Progenitor cell of endocrine pancreas (in vitro differentiated cells): ENCODE measurements around the gene LTBP3. TPM values are rescaled to one million over a fixed set of nuclear protein-coding genes. Genes with fewer than 3 reads are reported as not detected.
"Not testable (repeated sequence)": the region's sequence is repeated elsewhere in the genome, so short reads cannot be mapped to it uniquely, and the experiment has no call there.

Experiments used
- DNase-seq: peaks from one replicate; pipeline ENCODE4 v3.0.0; 2021; ENCODE audit warnings: low spot score; ENCODE audit not compliant: unreplicated experiment
- H3K27ac Mint-ChIP-seq: 2 replicates; pipeline ENCODE4 v1.8.0; 2021; ENCODE audit warnings: mild to moderate bottlenecking, moderate library complexity, mixed read lengths
- H3K27me3 Mint-ChIP-seq: 2 replicates; pipeline ENCODE4 v1.8.0; 2021; ENCODE audit warnings: mixed read lengths
- H3K36me3 Mint-ChIP-seq: 2 replicates; pipeline ENCODE4 v1.8.0; 2022; ENCODE audit warnings: mixed read lengths; ENCODE audit not compliant: insufficient read depth
- H3K4me1 Mint-ChIP-seq: 2 replicates; pipeline ENCODE4 v1.8.0; 2021; ENCODE audit warnings: low read depth, mixed read lengths
- H3K4me3 Mint-ChIP-seq: 2 replicates; pipeline ENCODE4 v1.8.0; 2021; ENCODE audit warnings: low read depth, mild to moderate bottlenecking, moderate library complexity, mixed read lengths
- H3K9me3 Mint-ChIP-seq: 2 replicates; pipeline ENCODE4 v1.8.0; 2021; ENCODE audit warnings: low read depth, mixed read lengths
- CTCF ChIP-seq: fragments of 200-600 bp; sonication (generic); IDR thresholded peaks from one replicate; pipeline ENCODE4 v1.5.0; 2021; ENCODE audit warnings: antibody characterized with exemption, mild to moderate bottlenecking; ENCODE audit not compliant: unreplicated experiment
- total RNA-seq: library from RNA; stranded (reverse); gene quantifications from 2 replicates; pipeline ENCODE4 v1.2.1, GENCODE V29; 2021

The LTBP3 gene
- total RNA-seq, 1 donor from 2014 or later: 55.3 TPM

GRCh38 chr11:65516135-65516968 is 41.8 kb downstream of the LTBP3 start:
- H3K9me3 Mint-ChIP-seq: no peaks in the 10 kb centered on the region
- H3K36me3 Mint-ChIP-seq: no peaks in the 10 kb centered on the region
- H3K27ac Mint-ChIP-seq: peak overlapping the region; percentile 55
- no peak overlapping the region for H3K4me3 Mint-ChIP-seq
- no peak for TF ChIP-seq CTCF
- no peaks in the 10 kb centered on the region for H3K4me1 Mint-ChIP-seq
- DNase-seq: no peak
- H3K27me3 Mint-ChIP-seq: no peaks in the 10 kb centered on the region

GRCh38 chr11:65512311-65512710 is 45.8 kb downstream of the LTBP3 start:
- not testable (repeated sequence) for H3K4me1 Mint-ChIP-seq, H3K4me3 Mint-ChIP-seq, H3K9me3 Mint-ChIP-seq, H3K27ac Mint-ChIP-seq, H3K36me3 Mint-ChIP-seq, H3K27me3 Mint-ChIP-seq, DNase-seq

GRCh38 chr11:65506772-65507505 is 51.2 kb downstream of the LTBP3 start:
- no peaks in the 10 kb centered on the region for H3K9me3 Mint-ChIP-seq
- no peak overlapping the region for H3K4me3 Mint-ChIP-seq
- TF ChIP-seq CTCF: no peak
- peaks cover 30% of the 10 kb centered on the region for H3K36me3 Mint-ChIP-seq
- DNase-seq: no peak
- H3K27me3 Mint-ChIP-seq: no peaks in the 10 kb centered on the region
- H3K27ac Mint-ChIP-seq: peak overlapping the region; percentile 95
- H3K4me1 Mint-ChIP-seq: peaks cover 29% of the 10 kb centered on the region

- no peak for DNase-seq
- no peak overlapping the region for H3K4me3 Mint-ChIP-seq
- H3K9me3 Mint-ChIP-seq: no peaks in the 10 kb centered on the region
- H3K36me3 Mint-ChIP-seq: peaks cover 30% of the 10 kb centered on the region
- peaks cover 29% of the 10 kb centered on the region for H3K4me1 Mint-ChIP-seq
- TF ChIP-seq CTCF: no peak
- no peaks in the 10 kb centered on the region for H3K27me3 Mint-ChIP-seq
- H3K27ac Mint-ChIP-seq: peak overlapping the region; percentile 95
Measured at GRCh38 chr11:65506290-65506771, 51.8 kb downstream of the LTBP3 start.

- Mint-ChIP-seq H3K4me1 (peaks cover 29% of the 10 kb centered on the region), H3K4me3 (no peak overlapping the region), H3K9me3 (no peaks in the 10 kb centered on the region), H3K36me3 (peaks cover 30% of the 10 kb centered on the region), H3K27me3 (no peaks in the 10 kb centered on the region), H3K27ac (peak overlapping the region; percentile 95)
- TF ChIP-seq CTCF: no peak
- DNase-seq: no peak
Measured at GRCh38 chr11:65505466-65506289, 52.5 kb downstream of the LTBP3 start.
